Hepatocyte (in vitro differentiated cells): Measurements from ENCODE around the gene HCST.

Experiments used
- EZH2 ChIP-seq: fragments of 200-600 bp; sonication (generic); IDR thresholded peaks from 2 replicates; pipeline ENCODE4 v1.6.1; 2016; ENCODE audit warnings: antibody characterized with exemption, mild to moderate bottlenecking, borderline replicate concordance
- EZH2phosphoT487 ChIP-seq: fragments of 200-600 bp; sonication (generic); IDR thresholded peaks from one replicate; pipeline ENCODE4 v1.6.1; 2018; ENCODE audit warnings: antibody characterized with exemption, mild to moderate bottlenecking, low read depth, moderate library complexity; ENCODE audit not compliant: unreplicated experiment, severe bottlenecking
- TF ChIP-seq, protein P1 (sequence below): fragments of 200-600 bp; sonication (generic); IDR thresholded peaks from 2 replicates; pipeline ENCODE4 v1.5.1; 2016; ENCODE audit warnings: antibody characterized with exemption, mild to moderate bottlenecking; ENCODE audit not compliant: poor library complexity

DNA sequence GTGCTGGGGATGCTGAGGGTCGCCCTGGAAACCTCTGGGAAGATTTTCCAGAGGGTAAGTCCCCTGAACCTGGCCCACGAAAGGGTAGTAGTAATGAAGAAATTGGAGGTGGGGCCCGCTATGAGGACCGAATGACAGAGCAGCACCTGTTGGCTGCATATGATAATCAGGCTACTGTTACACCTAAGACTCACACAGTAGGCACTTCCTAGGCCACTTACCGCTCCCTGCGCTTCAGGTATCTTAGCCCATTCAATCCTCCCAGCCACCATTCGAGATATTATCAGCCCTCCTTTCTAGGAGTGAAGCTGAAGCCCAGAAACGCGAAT, 29.5 kb downstream of the HCST start:
- TF ChIP-seq, protein P1, sequence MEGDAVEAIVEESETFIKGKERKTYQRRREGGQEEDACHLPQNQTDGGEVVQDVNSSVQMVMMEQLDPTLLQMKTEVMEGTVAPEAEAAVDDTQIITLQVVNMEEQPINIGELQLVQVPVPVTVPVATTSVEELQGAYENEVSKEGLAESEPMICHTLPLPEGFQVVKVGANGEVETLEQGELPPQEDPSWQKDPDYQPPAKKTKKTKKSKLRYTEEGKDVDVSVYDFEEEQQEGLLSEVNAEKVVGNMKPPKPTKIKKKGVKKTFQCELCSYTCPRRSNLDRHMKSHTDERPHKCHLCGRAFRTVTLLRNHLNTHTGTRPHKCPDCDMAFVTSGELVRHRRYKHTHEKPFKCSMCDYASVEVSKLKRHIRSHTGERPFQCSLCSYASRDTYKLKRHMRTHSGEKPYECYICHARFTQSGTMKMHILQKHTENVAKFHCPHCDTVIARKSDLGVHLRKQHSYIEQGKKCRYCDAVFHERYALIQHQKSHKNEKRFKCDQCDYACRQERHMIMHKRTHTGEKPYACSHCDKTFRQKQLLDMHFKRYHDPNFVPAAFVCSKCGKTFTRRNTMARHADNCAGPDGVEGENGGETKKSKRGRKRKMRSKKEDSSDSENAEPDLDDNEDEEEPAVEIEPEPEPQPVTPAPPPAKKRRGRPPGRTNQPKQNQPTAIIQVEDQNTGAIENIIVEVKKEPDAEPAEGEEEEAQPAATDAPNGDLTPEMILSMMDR: no peak
- no peak for TF ChIP-seq EZH2
- no peak for TF ChIP-seq EZH2phosphoT487
